ENCODE data around the gene GRIK1.

- TF ChIP-seq CTCF (IDR thresholded peaks at IDR 0.05; ENCODE audit: borderline replicate concordance, extremely low read depth, low read length, poor library complexity, severe bottlenecking) (no peak), EZH2 (IDR thresholded peaks at IDR 0.05; ENCODE audit: borderline replicate concordance, low read depth, low read length, severe bottlenecking) (no peak)
Observed at GRCh38 chr21:29726044-29726443, 213.8 kb downstream of the GRIK1 start.
